ENCODE results near the gene PHTF1.
A peak's percentile ranks its signal among the peaks of the same experiment; 100 is the strongest.

The PHTF1 gene

GRCh38 chr1:113759333-113760101 is at the start of gene PHTF1:
Gene PHTF1, minus strand, starts transcription at chr1:113759486. Its CDS starts 783 bp downstream, at chr1:113758703.
- peak; percentile 62 for DNase-seq (ENCODE audit: low read depth)

GRCh38 chr1:113808450-113809195 is 49.3 kb upstream of the PHTF1 start:
- no peak for DNase-seq (ENCODE audit: low read depth)

GRCh38 chr1:113805639-113806038 is 46.4 kb upstream of the PHTF1 start:
- no peak for DNase-seq (ENCODE audit: low read depth)

- DNase-seq (ENCODE audit: low read depth): no peak
Observed at GRCh38 chr1:113805256-113805531, 45.9 kb upstream of the PHTF1 start.

- peak; percentile 57 for DNase-seq (ENCODE audit: low read depth)
Observed at GRCh38 chr1:113804421-113805255, 45.4 kb upstream of the PHTF1 start.

- DNase-seq (ENCODE audit: low read depth): no peak
Observed at GRCh38 chr1:113802367-113803007, 43.2 kb upstream of the PHTF1 start.

GRCh38 chr1:113800487-113800886 is 41.2 kb upstream of the PHTF1 start:
- DNase-seq (ENCODE audit: low read depth): no peak

- no peak for DNase-seq (ENCODE audit: low read depth)
Observed at GRCh38 chr1:113797472-113797871, 38.2 kb upstream of the PHTF1 start.

GRCh38 chr1:113793878-113794834 is 34.9 kb upstream of the PHTF1 start:
- DNase-seq (ENCODE audit: low read depth): no peak

- no peak for DNase-seq (ENCODE audit: low read depth)
Observed at GRCh38 chr1:113792986-113793385, 33.7 kb upstream of the PHTF1 start.

GRCh38 chr1:113792471-113792870 is 33.2 kb upstream of the PHTF1 start:
- DNase-seq (ENCODE audit: low read depth): no peak

GRCh38 chr1:113788802-113789201 is 29.5 kb upstream of the PHTF1 start:
- DNase-seq (ENCODE audit: low read depth): no peak

- DNase-seq (ENCODE audit: low read depth): no peak
Observed at GRCh38 chr1:113787663-113788062, 28.4 kb upstream of the PHTF1 start.

GRCh38 chr1:113786069-113786468 is 26.8 kb upstream of the PHTF1 start:
- no peak for DNase-seq (ENCODE audit: low read depth)

GRCh38 chr1:113784104-113784779 is 25.0 kb upstream of the PHTF1 start:
- no peak for DNase-seq (ENCODE audit: low read depth)

GRCh38 chr1:113783254-113784103 is 24.2 kb upstream of the PHTF1 start:
- DNase-seq (ENCODE audit: low read depth): no peak

- DNase-seq (ENCODE audit: low read depth): no peak
Observed at GRCh38 chr1:113782406-113782805, 23.1 kb upstream of the PHTF1 start.

- no peak for DNase-seq (ENCODE audit: low read depth)
Observed at GRCh38 chr1:113780374-113781146, 21.3 kb upstream of the PHTF1 start.

- DNase-seq (ENCODE audit: low read depth): no peak
Observed at GRCh38 chr1:113779542-113779941, 20.3 kb upstream of the PHTF1 start.

All from HS-5 (cell line).